Measurements from ENCODE around the gene UCP3.
"Not testable (repeated sequence)": the region's sequence is repeated elsewhere in the genome, so short reads cannot be mapped to it uniquely, and the experiment has no call there.

UCP3 gene

GRCh38 chr11:74000307-74001133 is 8.4 kb downstream of the UCP3 start:
- no peak for DNase-seq (ENCODE audit: low read depth in 2 of 3, low spot score in 2 of 3)

- no peak for DNase-seq (ENCODE audit: low read depth in 2 of 3, low spot score in 2 of 3)
Observed at GRCh38 chr11:73999581-74000306, 9.1 kb downstream of the UCP3 start.

- no peak for DNase-seq (ENCODE audit: low read depth in 2 of 3, low spot score in 2 of 3)
Observed at GRCh38 chr11:73998846-73999575, 9.9 kb downstream of the UCP3 start.

- no peak for DNase-seq (ENCODE audit: low read depth in 2 of 3, low spot score in 2 of 3)
Observed at GRCh38 chr11:73997120-73997770, 11.6 kb downstream of the UCP3 start.

GRCh38 chr11:73996161-73996747 is 12.6 kb downstream of the UCP3 start:
- DNase-seq (ENCODE audit: low read depth in 2 of 3, low spot score in 2 of 3) = no peak

- DNase-seq (ENCODE audit: low read depth in 2 of 3, low spot score in 2 of 3) = no peak
Observed at GRCh38 chr11:73995731-73996130, 13.2 kb downstream of the UCP3 start.

- DNase-seq (ENCODE audit: low read depth in 2 of 3, low spot score in 2 of 3) = no peak
Observed at GRCh38 chr11:73995247-73995646, 13.6 kb downstream of the UCP3 start.

GRCh38 chr11:73991471-73992006 is 17.3 kb downstream of the UCP3 start:
- no peak for DNase-seq (ENCODE audit: low read depth in 2 of 3, low spot score in 2 of 3)

GRCh38 chr11:73990730-73991129 is 18.2 kb downstream of the UCP3 start:
- DNase-seq (ENCODE audit: low read depth in 2 of 3, low spot score in 2 of 3) = no peak

GRCh38 chr11:73989156-73989555 is 19.7 kb downstream of the UCP3 start:
- no peak for DNase-seq (ENCODE audit: low read depth in 2 of 3, low spot score in 2 of 3)

GRCh38 chr11:73988227-73988626 is 20.7 kb downstream of the UCP3 start:
- no peak for DNase-seq (ENCODE audit: low read depth in 2 of 3, low spot score in 2 of 3)

- DNase-seq (ENCODE audit: low read depth in 2 of 3, low spot score in 2 of 3) = not testable (repeated sequence)
Observed at GRCh38 chr11:73985661-73986060, 23.2 kb downstream of the UCP3 start.

GRCh38 chr11:73983741-73984538 is 24.9 kb downstream of the UCP3 start:
- no peak for DNase-seq (ENCODE audit: low read depth in 2 of 3, low spot score in 2 of 3)

- peak in 2 of 3 experiments; percentile 75 to 90 for DNase-seq (ENCODE audit: low read depth in 2 of 3, low spot score in 2 of 3)
Observed at GRCh38 chr11:73982990-73983740, 25.7 kb downstream of the UCP3 start.

- DNase-seq (ENCODE audit: low read depth in 2 of 3, low spot score in 2 of 3) = peak in 2 of 3 experiments; percentile 81 to 86
Observed at GRCh38 chr11:73982595-73982989, 26.3 kb downstream of the UCP3 start, which contains the start of gene UCP2. Gene UCP2 (minus strand): TSS chr11:73982843. CDS start chr11:73978378, 4,465 bp downstream.

GRCh38 chr11:73981051-73981805 is 27.7 kb downstream of the UCP3 start:
- no peak for DNase-seq (ENCODE audit: low read depth in 2 of 3, low spot score in 2 of 3)

- DNase-seq (ENCODE audit: low read depth in 2 of 3, low spot score in 2 of 3) = no peak
Observed at GRCh38 chr11:73980001-73980961, 28.6 kb downstream of the UCP3 start.
